ENCODE measurements around the gene LRRC63. TPM values are rescaled to one million over a fixed set of nuclear protein-coding genes. Genes with fewer than 3 reads are reported as not detected.
A peak's percentile ranks its signal among the peaks of the same experiment; 100 is the strongest.

LRRC63 gene
- total and polyA plus RNA-seq, 4 donors = 0.13 to 1.1 (median 0.50) TPM

DNA sequence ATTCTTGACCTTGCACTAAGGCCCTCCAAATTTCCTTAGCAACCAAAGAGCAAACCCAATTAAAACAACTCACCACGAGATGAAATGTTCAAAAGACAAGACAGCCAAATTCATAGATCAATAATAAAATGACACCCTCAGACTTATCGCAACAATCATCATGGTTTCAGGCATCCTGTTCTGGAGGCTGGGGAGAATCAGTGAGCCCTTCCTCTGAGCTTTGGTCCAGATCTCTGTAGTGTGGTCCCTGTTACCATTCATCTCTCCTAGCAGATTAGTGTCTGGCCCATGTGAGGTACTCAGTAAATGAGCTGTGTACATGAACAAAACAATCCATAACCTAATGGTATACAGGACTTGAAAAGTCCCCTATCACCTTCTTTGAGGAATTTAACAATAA lies 42.0 kb upstream of the LRRC63 start:
- H3K27me3 ChIP-seq (ENCODE audit: control insufficient read depth in 3 of 3, insufficient read depth in 3 of 3, low read length in 2 of 3) = peaks cover 0 to 3% (median 2%) of the 10 kb centered on the region in 3 donors
- H3K9ac ChIP-seq (ENCODE audit: insufficient read depth in 1 of 2, low read length in 2 of 2) = no peak overlapping the region
- no peak for ATAC-seq (ENCODE audit: insufficient read depth, low FRiP score)
- 82 to 94% methylated on average over 2 of the region's 2 CpGs for WGBS, 2 donors
- H3K27ac ChIP-seq (ENCODE audit: low read depth in 1 of 2, low read length in 1 of 2) = no peak overlapping the region
- no peak for DNase-seq
- peaks cover 0 to 12% (median 3%) of the 10 kb centered on the region in 5 donors for H3K4me1 ChIP-seq (ENCODE audit: control insufficient read depth in 5 of 5, insufficient read depth in 5 of 5, low read length in 5 of 5)
- TF ChIP-seq CTCF (IDR thresholded peaks at IDR 0.05; ENCODE audit: control extremely low read depth, extremely low read depth) = no peak
- H3K4me3 ChIP-seq = no peak overlapping the region
- no peaks in the 10 kb centered on the region for H3K36me3 ChIP-seq (ENCODE audit: control insufficient read depth in 4 of 4, insufficient read depth in 4 of 4, low read length in 4 of 4)
- H3K9me3 ChIP-seq (ENCODE audit: control insufficient read depth in 4 of 4, insufficient read depth in 3 of 4, low read length in 3 of 4) = no peaks in the 10 kb centered on the region

- no peak for TF ChIP-seq CTCF (IDR thresholded peaks at IDR 0.05; ENCODE audit: control extremely low read depth, extremely low read depth)
- no peak overlapping the region for H3K4me3 ChIP-seq
- H3K27ac ChIP-seq (ENCODE audit: low read depth in 1 of 2, low read length in 1 of 2) = peak overlapping the region in 1 of 2 donors; percentile 37
- peaks cover 0 to 3% (median 2%) of the 10 kb centered on the region in 3 donors for H3K27me3 ChIP-seq (ENCODE audit: control insufficient read depth in 3 of 3, insufficient read depth in 3 of 3, low read length in 2 of 3)
- peak overlapping the region in 1 of 2 donors; percentile 25 for H3K9ac ChIP-seq (ENCODE audit: insufficient read depth in 1 of 2, low read length in 2 of 2)
- no peaks in the 10 kb centered on the region for H3K36me3 ChIP-seq (ENCODE audit: control insufficient read depth in 4 of 4, insufficient read depth in 4 of 4, low read length in 4 of 4)
- peaks cover 0 to 12% (median 3%) of the 10 kb centered on the region in 5 donors for H3K4me1 ChIP-seq (ENCODE audit: control insufficient read depth in 5 of 5, insufficient read depth in 5 of 5, low read length in 5 of 5)
- DNase-seq = no peak
- no peaks in the 10 kb centered on the region for H3K9me3 ChIP-seq (ENCODE audit: control insufficient read depth in 4 of 4, insufficient read depth in 3 of 4, low read length in 3 of 4)
- WGBS, 2 donors = 72 to 79% methylated on average over 7 of the region's 7 CpGs
- no peak for ATAC-seq (ENCODE audit: insufficient read depth, low FRiP score)
Observed at GRCh38 chr13:46170268-46170667, 41.5 kb upstream of the LRRC63 start.

DNA sequence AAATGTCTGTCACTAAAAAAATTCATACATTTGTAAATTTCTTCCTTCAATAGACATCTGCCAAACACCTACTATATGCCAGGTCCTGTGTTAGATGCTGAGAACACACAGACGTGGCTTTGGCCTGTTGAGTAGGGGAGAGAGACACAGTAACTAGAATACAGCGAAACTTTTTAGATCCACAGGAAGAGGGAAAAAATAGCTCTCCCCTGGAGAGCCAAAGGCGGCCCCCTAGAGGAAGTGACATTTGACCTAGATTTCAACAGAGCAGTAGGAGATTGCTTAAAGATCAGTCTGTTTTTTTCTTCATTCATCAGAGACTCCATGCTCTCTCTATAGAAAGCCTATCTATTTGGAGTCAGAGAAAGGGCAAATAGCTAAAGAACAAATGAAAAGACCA lies 41.0 kb upstream of the LRRC63 start:
- Histone ChIP-seq H3K36me3 (ENCODE audit: control insufficient read depth in 4 of 4, insufficient read depth in 4 of 4, low read length in 4 of 4) (no peaks in the 10 kb centered on the region), H3K4me3 (no peak overlapping the region), H3K27ac (ENCODE audit: low read depth in 1 of 2, low read length in 1 of 2) (no peak overlapping the region), H3K9me3 (ENCODE audit: control insufficient read depth in 4 of 4, insufficient read depth in 3 of 4, low read length in 3 of 4) (no peaks in the 10 kb centered on the region), H3K27me3 (ENCODE audit: control insufficient read depth in 3 of 3, insufficient read depth in 3 of 3, low read length in 2 of 3) (peaks cover 0 to under 1% (median 0%) of the 10 kb centered on the region in 3 donors), H3K4me1 (ENCODE audit: control insufficient read depth in 5 of 5, insufficient read depth in 5 of 5, low read length in 5 of 5) (peaks cover 0 to 12% (median 3%) of the 10 kb centered on the region in 5 donors), H3K9ac (ENCODE audit: insufficient read depth in 1 of 2, low read length in 2 of 2) (peak overlapping the region in 1 of 2 donors; percentile 25)
- DNase-seq (peak; percentile 22 to 72 (median 53)), ATAC-seq (ENCODE audit: insufficient read depth, low FRiP score) (no peak)
- 7 to 24% methylated on average over 3 of the region's 3 CpGs for WGBS, 2 donors
- no peak for TF ChIP-seq CTCF (IDR thresholded peaks at IDR 0.05; ENCODE audit: control extremely low read depth, extremely low read depth)

GRCh38 chr13:46171217-46171616 lies 40.5 kb upstream of the LRRC63 start:
- no peak for TF ChIP-seq CTCF (IDR thresholded peaks at IDR 0.05; ENCODE audit: control extremely low read depth, extremely low read depth)
- Histone ChIP-seq H3K4me3 (no peak overlapping the region), H3K27ac (ENCODE audit: low read depth in 1 of 2, low read length in 1 of 2) (peak overlapping the region in 1 of 2 donors; percentile 61)

More at GRCh38 chr13:46171217-46171616, 40.5 kb upstream of the LRRC63 start:
- 37 to 54% methylated on average over 4 of the region's 4 CpGs for WGBS, 2 donors
- DNase-seq (no peak), ATAC-seq (ENCODE audit: insufficient read depth, low FRiP score) (no peak)
- no peaks in the 10 kb centered on the region for H3K27me3 ChIP-seq (ENCODE audit: control insufficient read depth in 3 of 3, insufficient read depth in 3 of 3, low read length in 2 of 3)
- no peaks in the 10 kb centered on the region for H3K36me3 ChIP-seq (ENCODE audit: control insufficient read depth in 4 of 4, insufficient read depth in 4 of 4, low read length in 4 of 4)
- peaks cover 0 to 12% (median 3%) of the 10 kb centered on the region in 5 donors for H3K4me1 ChIP-seq (ENCODE audit: control insufficient read depth in 5 of 5, insufficient read depth in 5 of 5, low read length in 5 of 5)
- H3K9me3 ChIP-seq (ENCODE audit: control insufficient read depth in 4 of 4, insufficient read depth in 3 of 4, low read length in 3 of 4) = no peaks in the 10 kb centered on the region
- H3K9ac ChIP-seq (ENCODE audit: insufficient read depth in 1 of 2, low read length in 2 of 2) = no peak overlapping the region

Data from lung (tissue), 12 donors.